ENCODE data around the gene SLC25A34.

SLC25A34 gene

GRCh38 chr1:15749399-15750291 is 13.6 kb downstream of the SLC25A34 start:
- TF ChIP-seq EZH2 (IDR thresholded peaks at IDR 0.05), result no peak
- TF ChIP-seq POLR2AphosphoS5 (IDR thresholded peaks at IDR 0.05; ENCODE audit: borderline replicate concordance, low read depth, low read length), result no peak
- no peak for DNase-seq (ENCODE audit: low read depth, low spot score)
- Histone ChIP-seq H3K27ac (no peak overlapping the region), H3K36me3 (ENCODE audit: insufficient read depth, low read length) (no peaks in the 10 kb centered on the region), H3K9me3 (ENCODE audit: low read depth, low read length) (no peaks in the 10 kb centered on the region), H3K4me3 (no peak overlapping the region), H3K9ac (ENCODE audit: insufficient read length) (no peak overlapping the region)

- H3K36me3 ChIP-seq (ENCODE audit: insufficient read depth, low read length), result no peaks in the 10 kb centered on the region
- H3K9ac ChIP-seq (ENCODE audit: insufficient read length), result no peak overlapping the region
- no peaks in the 10 kb centered on the region for H3K9me3 ChIP-seq (ENCODE audit: low read depth, low read length)
- no peak for TF ChIP-seq FOXP2 (optimal IDR thresholded peaks at IDR 0.05; ENCODE audit: control extremely low read depth, extremely low read length, insufficient read depth)
- TF ChIP-seq EZH2 (IDR thresholded peaks at IDR 0.05), result no peak
- DNase-seq (ENCODE audit: low read depth, low spot score), result no peak
- H3K4me3 ChIP-seq, result no peak overlapping the region
- no peak overlapping the region for H3K27ac ChIP-seq
Measured at GRCh38 chr1:15750924-15751323, 14.9 kb downstream of the SLC25A34 start.

GRCh38 chr1:15751717-15752116 is 15.7 kb downstream of the SLC25A34 start:
- Histone ChIP-seq H3K27ac (no peak overlapping the region), H3K9me3 (ENCODE audit: low read depth, low read length) (no peaks in the 10 kb centered on the region), H3K9ac (ENCODE audit: insufficient read length) (no peak overlapping the region), H3K36me3 (ENCODE audit: insufficient read depth, low read length) (no peaks in the 10 kb centered on the region), H3K4me3 (no peak overlapping the region)
- DNase-seq (ENCODE audit: low read depth, low spot score), result no peak
- TF ChIP-seq POLR2AphosphoS5 (IDR thresholded peaks at IDR 0.05; ENCODE audit: borderline replicate concordance, low read depth, low read length) (no peak), EZH2 (IDR thresholded peaks at IDR 0.05) (no peak), FOXP2 (optimal IDR thresholded peaks at IDR 0.05; ENCODE audit: control extremely low read depth, extremely low read length, insufficient read depth) (no peak)

- H3K4me3 ChIP-seq, result no peak overlapping the region
- H3K9me3 ChIP-seq (ENCODE audit: low read depth, low read length), result no peaks in the 10 kb centered on the region
- no peaks in the 10 kb centered on the region for H3K36me3 ChIP-seq (ENCODE audit: insufficient read depth, low read length)
- TF ChIP-seq EZH2 (IDR thresholded peaks at IDR 0.05) (no peak), FOXP2 (optimal IDR thresholded peaks at IDR 0.05; ENCODE audit: control extremely low read depth, extremely low read length, insufficient read depth) (no peak), POLR2AphosphoS5 (IDR thresholded peaks at IDR 0.05; ENCODE audit: borderline replicate concordance, low read depth, low read length) (no peak)
- DNase-seq (ENCODE audit: low read depth, low spot score), result no peak
- no peak overlapping the region for H3K9ac ChIP-seq (ENCODE audit: insufficient read length)
- no peak overlapping the region for H3K27ac ChIP-seq
Measured at GRCh38 chr1:15753776-15754175, 17.7 kb downstream of the SLC25A34 start.

GRCh38 chr1:15755021-15755645 is 19.1 kb downstream of the SLC25A34 start:
- Histone ChIP-seq H3K9me3 (ENCODE audit: low read depth, low read length) (no peaks in the 10 kb centered on the region), H3K9ac (ENCODE audit: insufficient read length) (no peak overlapping the region), H3K4me3 (no peak overlapping the region), H3K27ac (no peak overlapping the region), H3K36me3 (ENCODE audit: insufficient read depth, low read length) (no peaks in the 10 kb centered on the region)
- TF ChIP-seq FOXP2 (optimal IDR thresholded peaks at IDR 0.05; ENCODE audit: control extremely low read depth, extremely low read length, insufficient read depth) (no peak), EZH2 (IDR thresholded peaks at IDR 0.05) (no peak), POLR2AphosphoS5 (IDR thresholded peaks at IDR 0.05; ENCODE audit: borderline replicate concordance, low read depth, low read length) (no peak)
- DNase-seq (ENCODE audit: low read depth, low spot score), result no peak

GRCh38 chr1:15755646-15756040 is 19.6 kb downstream of the SLC25A34 start:
- Histone ChIP-seq H3K4me3 (no peak overlapping the region), H3K27ac (no peak overlapping the region), H3K36me3 (ENCODE audit: insufficient read depth, low read length) (no peaks in the 10 kb centered on the region), H3K9me3 (ENCODE audit: low read depth, low read length) (no peaks in the 10 kb centered on the region), H3K9ac (ENCODE audit: insufficient read length) (no peak overlapping the region)
- TF ChIP-seq EZH2 (IDR thresholded peaks at IDR 0.05) (no peak), POLR2AphosphoS5 (IDR thresholded peaks at IDR 0.05; ENCODE audit: borderline replicate concordance, low read depth, low read length) (no peak), FOXP2 (optimal IDR thresholded peaks at IDR 0.05; ENCODE audit: control extremely low read depth, extremely low read length, insufficient read depth) (no peak)
- no peak for DNase-seq (ENCODE audit: low read depth, low spot score)

GRCh38 chr1:15756143-15757015 is 20.3 kb downstream of the SLC25A34 start:
- Histone ChIP-seq H3K36me3 (ENCODE audit: insufficient read depth, low read length) (no peaks in the 10 kb centered on the region), H3K27ac (no peak overlapping the region), H3K9ac (ENCODE audit: insufficient read length) (no peak overlapping the region), H3K4me3 (no peak overlapping the region), H3K9me3 (ENCODE audit: low read depth, low read length) (no peaks in the 10 kb centered on the region)
- DNase-seq (ENCODE audit: low read depth, low spot score), result no peak
- no peak for TF ChIP-seq EZH2 (IDR thresholded peaks at IDR 0.05)
- no peak for TF ChIP-seq FOXP2 (optimal IDR thresholded peaks at IDR 0.05; ENCODE audit: control extremely low read depth, extremely low read length, insufficient read depth)
- TF ChIP-seq POLR2AphosphoS5 (IDR thresholded peaks at IDR 0.05; ENCODE audit: borderline replicate concordance, low read depth, low read length), result no peak

GRCh38 chr1:15757016-15757543 is 21.0 kb downstream of the SLC25A34 start:
- H3K9ac ChIP-seq (ENCODE audit: insufficient read length), result no peak overlapping the region
- DNase-seq (ENCODE audit: low read depth, low spot score), result no peak
- no peak overlapping the region for H3K4me3 ChIP-seq
- no peaks in the 10 kb centered on the region for H3K9me3 ChIP-seq (ENCODE audit: low read depth, low read length)
- TF ChIP-seq EZH2 (IDR thresholded peaks at IDR 0.05), result no peak
- no peak for TF ChIP-seq FOXP2 (optimal IDR thresholded peaks at IDR 0.05; ENCODE audit: control extremely low read depth, extremely low read length, insufficient read depth)
- no peak for TF ChIP-seq POLR2AphosphoS5 (IDR thresholded peaks at IDR 0.05; ENCODE audit: borderline replicate concordance, low read depth, low read length)
- H3K36me3 ChIP-seq (ENCODE audit: insufficient read depth, low read length), result no peaks in the 10 kb centered on the region
- H3K27ac ChIP-seq, result no peak overlapping the region

All from SK-N-MC (cell line).